GM13976 (cell line): Measurements from ENCODE around the gene KCNT2.

Experiments used
- DNase-seq: peaks from one replicate; pipeline ENCODE4 v3.0.0; 2012; ENCODE audit warnings: low spot score
- CTCF ChIP-seq: IDR thresholded peaks from 2 replicates; pipeline ENCODE4 v1.5.1; 2012; ENCODE audit warnings: borderline replicate concordance, mild to moderate bottlenecking; ENCODE audit not compliant: insufficient read depth; ENCODE audit errors: extremely low read depth, missing control alignments, control extremely low read depth
- in situ Hi-C: fragments of 300-500 bp; cut with MboI; formaldehyde crosslinking; loops from one replicate; pipeline ENCODE4 v1.12.0; 2022; ENCODE audit warnings: low sequenced_read_pairs, mixed read lengths, inconsistent platforms; ENCODE audit not compliant: unreplicated experiment

KCNT2 gene

GRCh38 chr1:196373798-196374197, 234.4 kb downstream of the KCNT2 start:
- no peak for DNase-seq
- no peak for TF ChIP-seq CTCF
- in situ Hi-C loops, result no loop called here

DNA sequence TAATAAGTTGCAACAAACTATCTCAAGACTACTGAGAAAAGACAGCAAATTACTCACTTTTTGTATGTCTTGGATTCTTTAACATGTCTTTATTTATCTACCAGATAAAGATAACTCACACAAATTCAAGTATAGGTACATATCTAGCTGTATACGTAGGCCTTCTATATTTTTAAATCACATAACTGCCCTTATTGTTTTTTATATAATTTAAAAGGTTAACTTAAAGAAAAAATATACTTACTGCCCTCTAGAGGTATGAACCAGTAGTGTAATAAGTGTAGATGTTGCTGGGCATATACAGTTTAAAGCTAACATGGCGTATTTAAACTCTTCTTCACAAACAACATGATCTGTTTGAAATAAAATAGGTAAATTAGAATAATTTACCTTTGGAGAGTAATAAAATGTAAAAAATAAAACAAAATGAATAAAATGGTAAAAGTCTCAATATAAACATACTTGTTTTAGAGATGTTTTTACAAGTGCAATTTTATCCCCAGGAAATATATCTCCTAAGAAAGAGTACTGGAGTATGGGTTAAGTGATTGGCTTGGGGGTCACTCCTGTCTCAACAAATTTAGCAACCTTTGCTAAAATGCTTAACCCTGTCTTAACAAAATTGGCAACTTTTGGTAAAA, 235.2 kb downstream of the KCNT2 start:
- TF ChIP-seq CTCF, result peak; percentile 47
- in situ Hi-C loops, result no loop called here
- DNase-seq, result peak; percentile 19

GRCh38 chr1:196367838-196368237, 240.4 kb downstream of the KCNT2 start:
- TF ChIP-seq CTCF, result no peak
- DNase-seq, result no peak
- in situ Hi-C loops, result no loop called here

DNA sequence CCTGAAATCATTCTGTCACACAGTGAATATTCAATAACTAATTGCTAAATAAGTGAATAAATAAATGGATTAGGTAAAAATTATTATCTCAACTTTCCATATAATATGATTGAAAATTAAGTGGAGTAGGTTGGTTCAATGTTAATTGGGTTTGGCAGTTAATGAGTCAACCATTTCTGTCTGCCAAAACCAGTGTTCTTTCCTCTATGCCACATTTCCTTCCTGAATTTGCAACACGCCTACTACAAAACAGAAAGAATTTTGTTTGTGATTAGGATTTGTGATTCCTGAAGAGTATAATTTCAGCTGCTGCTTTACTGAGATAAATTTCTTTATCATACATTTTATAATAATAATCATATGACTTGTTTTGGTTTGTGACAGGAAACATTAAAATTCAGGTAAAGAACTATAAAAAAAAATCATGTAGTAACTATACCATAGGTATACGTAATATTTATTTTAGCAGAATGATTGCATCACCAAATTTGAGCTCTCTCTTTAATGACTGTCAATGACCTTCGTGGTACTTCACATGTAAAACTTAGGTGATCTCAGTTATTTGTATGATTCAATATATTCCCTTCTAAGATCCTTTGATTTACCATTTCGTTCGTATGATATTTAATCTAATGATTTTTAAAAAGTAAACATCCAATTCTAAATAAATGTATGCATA, 241.3 kb downstream of the KCNT2 start:
- TF ChIP-seq CTCF, result no peak
- in situ Hi-C loops, result no loop called here
- DNase-seq, result no peak

GRCh38 chr1:196361112-196361714, 247.0 kb downstream of the KCNT2 start:
- TF ChIP-seq CTCF, result no peak
- DNase-seq, result no peak
- in situ Hi-C loops, result no loop called here

- no peak for DNase-seq
- no peak for TF ChIP-seq CTCF
- in situ Hi-C loops, result no loop called here
These were observed 250.3 kb downstream of the KCNT2 start for GRCh38 chr1:196357913-196358312.
